RWPE2 (cell line): Measurements from ENCODE around the gene DCTN3.
A peak's percentile ranks its signal among the peaks of the same experiment; 100 is the strongest.

Experiments
- ATAC-seq: fragments of 200-7000 bp; cut with Tn5 transposase; 3 replicates; pipeline ENCODE4 v1.9.1; 2021; ENCODE audit warnings: low read depth
- DNase-seq: peaks from one replicate; pipeline ENCODE4 v3.0.0-alpha.2; 2020; ENCODE audit warnings: low spot score
- H3K27ac ChIP-seq: fragments of 450-650 bp; 2 replicates; pipeline ENCODE4 v1.5.1; 2017; ENCODE audit warnings: mild to moderate bottlenecking; ENCODE audit not compliant: poor library complexity, severe bottlenecking
- H3K27me3 ChIP-seq: fragments of 250-450 bp; sonication (Bioruptor Pico); 2 replicates; pipeline ENCODE4 v1.5.1; 2021; ENCODE audit warnings: mild to moderate bottlenecking, moderate library complexity; ENCODE audit not compliant: insufficient read depth, poor library complexity, severe bottlenecking
- H3K36me3 ChIP-seq: fragments of 250-450 bp; sonication (Bioruptor Pico); 2 replicates; pipeline ENCODE4 v1.5.1; 2020; ENCODE audit warnings: low read depth, mild to moderate bottlenecking, moderate library complexity
- H3K4me1 ChIP-seq: fragments of 250-450 bp; sonication (Bioruptor Pico); 2 replicates; pipeline ENCODE4 v1.5.1; 2021; ENCODE audit warnings: mild to moderate bottlenecking, moderate library complexity; ENCODE audit not compliant: insufficient read depth, poor library complexity, severe bottlenecking
- H3K4me3 ChIP-seq: fragments of 250-450 bp; sonication (Bioruptor Pico); 2 replicates; pipeline ENCODE4 v1.5.1; 2021; ENCODE audit warnings: mild to moderate bottlenecking, moderate library complexity; ENCODE audit not compliant: severe bottlenecking
- H3K9me3 ChIP-seq: fragments of 250-450 bp; sonication (Bioruptor Pico); 2 replicates; pipeline ENCODE4 v1.5.1; 2021; ENCODE audit warnings: mild to moderate bottlenecking, moderate library complexity; ENCODE audit not compliant: severe bottlenecking
- TF ChIP-seq, protein P1 (sequence below): fragments of 450-650 bp; IDR thresholded peaks from one replicate; pipeline ENCODE4 v1.5.1; 2017; ENCODE audit warnings: mild to moderate bottlenecking, moderate library complexity; ENCODE audit not compliant: poor library complexity, severe bottlenecking

The DCTN3 gene

DNA sequence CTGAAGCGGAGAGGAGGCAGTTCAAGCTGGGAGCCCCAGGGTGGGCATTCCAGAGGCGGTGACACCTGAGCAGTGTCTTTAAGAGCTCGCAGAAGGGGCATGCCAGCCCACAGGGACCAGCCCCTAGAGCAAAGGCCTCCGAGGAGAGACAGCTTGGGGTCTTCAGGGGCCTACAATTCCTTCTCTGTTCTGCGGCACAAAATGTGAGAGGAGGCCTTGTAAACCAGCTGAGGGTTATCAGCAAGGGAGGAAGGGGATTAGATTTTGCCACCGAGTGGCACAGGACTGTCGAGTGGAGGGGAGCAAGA, 17.8 kb upstream of the DCTN3 start:
- H3K27ac ChIP-seq: peak overlapping the region; percentile 51
- ATAC-seq (no peak), DNase-seq (no peak)
- H3K9me3 ChIP-seq: no peaks in the 10 kb centered on the region
- peaks cover 10% of the 10 kb centered on the region; the same call in 1 of the 2 replicates for H3K36me3 ChIP-seq
- H3K4me3 ChIP-seq: peak overlapping the region; percentile 79
- TF ChIP-seq, protein P1, sequence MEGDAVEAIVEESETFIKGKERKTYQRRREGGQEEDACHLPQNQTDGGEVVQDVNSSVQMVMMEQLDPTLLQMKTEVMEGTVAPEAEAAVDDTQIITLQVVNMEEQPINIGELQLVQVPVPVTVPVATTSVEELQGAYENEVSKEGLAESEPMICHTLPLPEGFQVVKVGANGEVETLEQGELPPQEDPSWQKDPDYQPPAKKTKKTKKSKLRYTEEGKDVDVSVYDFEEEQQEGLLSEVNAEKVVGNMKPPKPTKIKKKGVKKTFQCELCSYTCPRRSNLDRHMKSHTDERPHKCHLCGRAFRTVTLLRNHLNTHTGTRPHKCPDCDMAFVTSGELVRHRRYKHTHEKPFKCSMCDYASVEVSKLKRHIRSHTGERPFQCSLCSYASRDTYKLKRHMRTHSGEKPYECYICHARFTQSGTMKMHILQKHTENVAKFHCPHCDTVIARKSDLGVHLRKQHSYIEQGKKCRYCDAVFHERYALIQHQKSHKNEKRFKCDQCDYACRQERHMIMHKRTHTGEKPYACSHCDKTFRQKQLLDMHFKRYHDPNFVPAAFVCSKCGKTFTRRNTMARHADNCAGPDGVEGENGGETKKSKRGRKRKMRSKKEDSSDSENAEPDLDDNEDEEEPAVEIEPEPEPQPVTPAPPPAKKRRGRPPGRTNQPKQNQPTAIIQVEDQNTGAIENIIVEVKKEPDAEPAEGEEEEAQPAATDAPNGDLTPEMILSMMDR: no peak
- H3K27me3 ChIP-seq: no peaks in the 10 kb centered on the region
- H3K4me1 ChIP-seq: no peaks in the 10 kb centered on the region

DNA sequence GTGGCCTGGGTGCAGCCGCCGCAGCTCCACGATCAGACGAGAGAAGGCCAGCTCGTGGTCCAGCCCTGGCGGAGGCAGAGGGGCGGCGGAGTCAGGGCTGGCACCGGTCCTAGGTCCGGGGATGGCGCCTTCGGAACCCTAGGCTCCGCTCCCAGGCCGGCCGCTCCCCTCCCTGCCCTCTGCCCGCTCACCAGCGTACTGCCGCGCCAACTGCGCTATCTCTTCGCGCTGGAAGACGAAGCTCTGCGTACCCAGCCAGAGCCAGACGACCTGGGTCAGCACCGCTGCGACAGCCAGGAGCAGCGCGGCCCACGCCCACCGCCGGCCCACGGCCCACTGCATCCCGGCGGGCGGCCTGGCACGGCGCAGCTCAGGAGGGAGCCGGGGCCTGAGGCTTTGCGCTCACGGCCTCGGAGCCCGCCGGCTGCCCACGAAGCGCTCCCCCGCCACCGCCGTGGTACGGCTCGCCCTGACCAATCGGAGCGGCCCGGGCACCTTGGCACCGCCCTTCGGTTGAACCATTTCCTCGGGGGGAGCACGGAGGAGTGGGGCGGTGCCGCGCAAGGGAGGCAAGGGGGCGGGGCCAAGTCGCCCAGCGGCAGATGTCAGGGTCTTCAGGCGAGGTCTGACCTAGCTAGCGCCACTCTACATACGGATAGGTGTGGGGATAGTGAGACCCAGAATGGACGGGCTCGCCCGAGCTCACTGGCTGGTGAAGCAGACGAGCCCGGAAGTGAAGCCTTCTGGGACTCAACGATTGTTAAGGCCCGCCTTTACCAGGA, 17.3 kb upstream of the DCTN3 start, which contains the start of gene SIGMAR1:
SIGMAR1 (minus strand) TSS at position 432 of the 782 bp plus-strand sequence; CDS start at position 342, 90 bp downstream.
- no peaks in the 10 kb centered on the region for H3K27me3 ChIP-seq
- ATAC-seq: peak; percentile 87
- TF ChIP-seq, protein P1: no peak
- DNase-seq: peak; percentile 91
- peaks cover 10% of the 10 kb centered on the region; the same call in 1 of the 2 replicates for H3K36me3 ChIP-seq
- H3K9me3 ChIP-seq: no peaks in the 10 kb centered on the region
- no peaks in the 10 kb centered on the region for H3K4me1 ChIP-seq
- peak within 1 kb of the TSS; percentile 51 for H3K27ac ChIP-seq
- H3K4me3 ChIP-seq: peak within 1 kb of the TSS; percentile 79

DNA sequence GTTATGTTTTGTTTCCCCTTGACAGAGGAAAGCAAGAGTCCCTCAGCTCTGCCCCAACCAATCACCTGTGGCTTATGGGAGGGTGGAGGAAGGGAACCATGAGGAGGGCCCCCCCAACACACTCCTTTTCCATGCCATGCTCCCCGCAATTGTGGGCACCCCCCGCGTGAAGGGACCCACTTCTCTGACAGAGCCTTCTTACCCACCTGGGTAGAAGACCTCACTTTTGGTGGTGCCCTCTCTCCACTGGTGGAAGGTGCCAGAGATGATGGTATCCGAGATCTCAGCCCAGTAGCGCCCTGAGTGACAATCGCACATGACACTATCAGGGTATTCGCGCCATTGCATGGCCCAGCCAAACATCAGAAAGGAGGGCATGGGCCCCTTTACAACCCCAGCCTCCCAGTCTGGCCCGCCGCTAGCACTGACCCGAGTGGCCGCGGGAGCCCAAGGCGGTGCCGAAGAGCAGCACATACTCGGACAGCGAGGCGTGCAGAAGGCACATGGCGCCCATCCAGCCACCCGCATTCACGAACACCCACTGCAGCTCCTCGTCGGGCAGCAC, 16.6 kb upstream of the DCTN3 start:
- H3K27ac ChIP-seq: peak overlapping the region; percentile 51
- H3K4me3 ChIP-seq: peak overlapping the region; percentile 79
- ATAC-seq (peak; percentile 6; the same call in 2 of the 3 replicates), DNase-seq (no peak)
- peaks cover 10% of the 10 kb centered on the region; the same call in 1 of the 2 replicates for H3K36me3 ChIP-seq
- TF ChIP-seq, protein P1: no peak
- H3K9me3 ChIP-seq: no peaks in the 10 kb centered on the region
- no peaks in the 10 kb centered on the region for H3K4me1 ChIP-seq
- H3K27me3 ChIP-seq: no peaks in the 10 kb centered on the region

GRCh38 chr9:34635556-34635955, 15.3 kb upstream of the DCTN3 start:
- H3K27ac ChIP-seq: no peak overlapping the region
- H3K4me1 ChIP-seq: no peaks in the 10 kb centered on the region
- no peaks in the 10 kb centered on the region for H3K9me3 ChIP-seq
- ATAC-seq: no peak
- TF ChIP-seq, protein P1: no peak
- H3K27me3 ChIP-seq: no peaks in the 10 kb centered on the region
- DNase-seq: no peak
- H3K4me3 ChIP-seq: no peak overlapping the region
- peaks cover 10% of the 10 kb centered on the region; the same call in 1 of the 2 replicates for H3K36me3 ChIP-seq
